ENCODE data around the gene CEP95. TPM values are rescaled to one million over a fixed set of nuclear protein-coding genes. Genes with fewer than 3 reads are reported as not detected.
"Not testable (repeated sequence)": the region's sequence is repeated elsewhere in the genome, so short reads cannot be mapped to it uniquely, and the experiment has no call there.

CEP95 gene
- total RNA-seq, 1 experiment from 2014 or later = 77.0 TPM

DNA sequence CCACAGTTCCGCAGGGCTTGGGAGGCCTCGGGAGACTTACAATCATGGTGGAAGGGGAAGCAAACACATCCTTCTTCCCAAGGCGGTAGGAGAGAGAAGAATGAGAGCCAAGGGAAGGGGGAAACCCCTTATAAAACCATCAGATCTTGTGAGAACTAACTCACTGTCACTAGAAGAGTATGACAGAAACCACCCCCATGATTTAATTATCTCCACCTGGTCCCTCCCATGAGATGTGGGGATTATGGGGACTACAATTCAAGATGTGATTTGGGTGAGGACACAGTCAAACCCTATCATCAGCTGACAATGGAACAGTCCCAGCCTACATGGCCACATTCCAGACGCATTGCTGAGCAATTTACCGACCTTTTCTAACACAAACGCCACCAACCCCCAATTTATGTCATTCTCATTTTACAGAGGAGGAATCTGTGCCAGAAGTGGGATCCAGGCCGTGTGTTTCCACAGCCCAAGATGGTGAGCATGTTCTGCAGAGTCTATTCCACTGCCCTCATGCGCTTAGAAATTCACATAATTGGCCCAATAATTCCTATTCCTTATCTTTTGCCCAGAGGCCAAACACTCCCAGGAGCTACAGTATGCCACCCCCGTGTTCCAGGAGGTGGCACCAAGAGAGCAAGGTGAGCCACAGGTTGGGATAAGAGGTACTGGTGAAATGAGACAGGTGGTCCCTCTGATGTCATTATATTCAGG, 40.6 kb upstream of the CEP95 start:
- Histone ChIP-seq H3K79me2 (ENCODE audit: insufficient read depth, low read length) (no peaks in the 10 kb centered on the region), H3K27me3 (ENCODE audit: insufficient read depth, low read length) (no peaks in the 10 kb centered on the region), H3K4me3 (replicated peaks in 1 of 2; ENCODE audit: low read depth in 1 of 2, low read length in 2 of 2) (no peak overlapping the region), H3K27ac (ENCODE audit: low read depth, low read length) (no peak overlapping the region), H3K36me3 (ENCODE audit: control insufficient read depth in 1 of 2, insufficient read depth in 2 of 2, low read length in 2 of 2) (no peaks in the 10 kb centered on the region), H3K4me2 (ENCODE audit: low read length) (peak overlapping the region; percentile 2; the same call in 1 of the 2 replicates), H3K9ac (ENCODE audit: low read length) (no peak overlapping the region), H3K4me1 (ENCODE audit: control insufficient read depth in 1 of 2, insufficient read depth in 2 of 2, low read length in 2 of 2) (peaks cover 4 to 11% of the 10 kb centered on the region in 2 experiments; a peak in 2 of 4 replicates), H3K9me2 (ENCODE audit: insufficient read depth) (no peaks in the 10 kb centered on the region), H2AFZ (ENCODE audit: low read depth, low read length, poor library complexity, severe bottlenecking) (no peak overlapping the region), H3K9me3 (ENCODE audit: control insufficient read depth in 1 of 2, insufficient read depth in 1 of 2, low read depth in 1 of 2, low read length in 2 of 2) (no peaks in the 10 kb centered on the region), H4K20me1 (ENCODE audit: insufficient read depth) (no peaks in the 10 kb centered on the region)
- RAD21 ChIA-PET (ENCODE audit: low non-redundant PET in 1 of 2, low total read pairs in 2 of 2, uncharacterized antibody in 2 of 2, unreplicated experiment in 2 of 2) = no interaction called here
- POLR2A ChIA-PET = no interaction called here
- no peak for ATAC-seq
- no peak for DNase-seq (ENCODE audit: low read depth, low spot score)
- BruUV-seq (replicated peaks) = no TSS peak
- TF ChIP-seq, protein P1, sequence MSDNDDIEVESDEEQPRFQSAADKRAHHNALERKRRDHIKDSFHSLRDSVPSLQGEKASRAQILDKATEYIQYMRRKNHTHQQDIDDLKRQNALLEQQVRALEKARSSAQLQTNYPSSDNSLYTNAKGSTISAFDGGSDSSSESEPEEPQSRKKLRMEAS (IDR thresholded peaks at IDR 0.05) = no peak
- TF ChIP-seq SRF (IDR thresholded peaks at IDR 0.05; ENCODE audit: low read depth) (no peak), EZH2 (IDR thresholded peaks at IDR 0.05) (no peak), ZFX (IDR thresholded peaks at IDR 0.05) (no peak), FOSL1 (IDR thresholded peaks at IDR 0.05; ENCODE audit: low read depth) (no peak), YY1 (IDR thresholded peaks at IDR 0.05; ENCODE audit: extremely low read depth, insufficient replicate concordance, low read depth, low read length) (no peak), EZH2phosphoT487 (IDR thresholded peaks at IDR 0.05; ENCODE audit: borderline replicate concordance) (no peak), POLR2AphosphoS5 (IDR thresholded peaks at IDR 0.05; ENCODE audit: low read depth, low read length) (no peak), RAD21 (IDR thresholded peaks at IDR 0.05; ENCODE audit: low read depth) (no peak), CEBPB (IDR thresholded peaks at IDR 0.05; ENCODE audit: low read depth) (no peak), TCF7L2 (IDR thresholded peaks at IDR 0.05; ENCODE audit: borderline replicate concordance, extremely low read depth, insufficient read depth, insufficient read length) (no peak)
- TF ChIP-seq, protein P2, sequence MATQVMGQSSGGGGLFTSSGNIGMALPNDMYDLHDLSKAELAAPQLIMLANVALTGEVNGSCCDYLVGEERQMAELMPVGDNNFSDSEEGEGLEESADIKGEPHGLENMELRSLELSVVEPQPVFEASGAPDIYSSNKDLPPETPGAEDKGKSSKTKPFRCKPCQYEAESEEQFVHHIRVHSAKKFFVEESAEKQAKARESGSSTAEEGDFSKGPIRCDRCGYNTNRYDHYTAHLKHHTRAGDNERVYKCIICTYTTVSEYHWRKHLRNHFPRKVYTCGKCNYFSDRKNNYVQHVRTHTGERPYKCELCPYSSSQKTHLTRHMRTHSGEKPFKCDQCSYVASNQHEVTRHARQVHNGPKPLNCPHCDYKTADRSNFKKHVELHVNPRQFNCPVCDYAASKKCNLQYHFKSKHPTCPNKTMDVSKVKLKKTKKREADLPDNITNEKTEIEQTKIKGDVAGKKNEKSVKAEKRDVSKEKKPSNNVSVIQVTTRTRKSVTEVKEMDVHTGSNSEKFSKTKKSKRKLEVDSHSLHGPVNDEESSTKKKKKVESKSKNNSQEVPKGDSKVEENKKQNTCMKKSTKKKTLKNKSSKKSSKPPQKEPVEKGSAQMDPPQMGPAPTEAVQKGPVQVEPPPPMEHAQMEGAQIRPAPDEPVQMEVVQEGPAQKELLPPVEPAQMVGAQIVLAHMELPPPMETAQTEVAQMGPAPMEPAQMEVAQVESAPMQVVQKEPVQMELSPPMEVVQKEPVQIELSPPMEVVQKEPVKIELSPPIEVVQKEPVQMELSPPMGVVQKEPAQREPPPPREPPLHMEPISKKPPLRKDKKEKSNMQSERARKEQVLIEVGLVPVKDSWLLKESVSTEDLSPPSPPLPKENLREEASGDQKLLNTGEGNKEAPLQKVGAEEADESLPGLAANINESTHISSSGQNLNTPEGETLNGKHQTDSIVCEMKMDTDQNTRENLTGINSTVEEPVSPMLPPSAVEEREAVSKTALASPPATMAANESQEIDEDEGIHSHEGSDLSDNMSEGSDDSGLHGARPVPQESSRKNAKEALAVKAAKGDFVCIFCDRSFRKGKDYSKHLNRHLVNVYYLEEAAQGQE (IDR thresholded peaks at IDR 0.05; ENCODE audit: low read depth) = no peak
- TF ChIP-seq, protein P3, sequence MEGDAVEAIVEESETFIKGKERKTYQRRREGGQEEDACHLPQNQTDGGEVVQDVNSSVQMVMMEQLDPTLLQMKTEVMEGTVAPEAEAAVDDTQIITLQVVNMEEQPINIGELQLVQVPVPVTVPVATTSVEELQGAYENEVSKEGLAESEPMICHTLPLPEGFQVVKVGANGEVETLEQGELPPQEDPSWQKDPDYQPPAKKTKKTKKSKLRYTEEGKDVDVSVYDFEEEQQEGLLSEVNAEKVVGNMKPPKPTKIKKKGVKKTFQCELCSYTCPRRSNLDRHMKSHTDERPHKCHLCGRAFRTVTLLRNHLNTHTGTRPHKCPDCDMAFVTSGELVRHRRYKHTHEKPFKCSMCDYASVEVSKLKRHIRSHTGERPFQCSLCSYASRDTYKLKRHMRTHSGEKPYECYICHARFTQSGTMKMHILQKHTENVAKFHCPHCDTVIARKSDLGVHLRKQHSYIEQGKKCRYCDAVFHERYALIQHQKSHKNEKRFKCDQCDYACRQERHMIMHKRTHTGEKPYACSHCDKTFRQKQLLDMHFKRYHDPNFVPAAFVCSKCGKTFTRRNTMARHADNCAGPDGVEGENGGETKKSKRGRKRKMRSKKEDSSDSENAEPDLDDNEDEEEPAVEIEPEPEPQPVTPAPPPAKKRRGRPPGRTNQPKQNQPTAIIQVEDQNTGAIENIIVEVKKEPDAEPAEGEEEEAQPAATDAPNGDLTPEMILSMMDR (IDR thresholded peaks at IDR 0.05 in 2 of 3, conservative IDR thresholded peaks at IDR 0.05 in 1 of 3; ENCODE audit: borderline replicate concordance in 1 of 3, insufficient read depth in 1 of 3, low read depth in 2 of 3, low read length in 2 of 3) = no peak
- intact Hi-C loops (cut with micrococcal nuclease) = no loop called here
- CTCF ChIA-PET = interaction anchor here (1.9 kb wide), 1 partner anchor 25 kb away, joined by 8 read pairs; no protein-coding TSS in a partner anchor

DNA sequence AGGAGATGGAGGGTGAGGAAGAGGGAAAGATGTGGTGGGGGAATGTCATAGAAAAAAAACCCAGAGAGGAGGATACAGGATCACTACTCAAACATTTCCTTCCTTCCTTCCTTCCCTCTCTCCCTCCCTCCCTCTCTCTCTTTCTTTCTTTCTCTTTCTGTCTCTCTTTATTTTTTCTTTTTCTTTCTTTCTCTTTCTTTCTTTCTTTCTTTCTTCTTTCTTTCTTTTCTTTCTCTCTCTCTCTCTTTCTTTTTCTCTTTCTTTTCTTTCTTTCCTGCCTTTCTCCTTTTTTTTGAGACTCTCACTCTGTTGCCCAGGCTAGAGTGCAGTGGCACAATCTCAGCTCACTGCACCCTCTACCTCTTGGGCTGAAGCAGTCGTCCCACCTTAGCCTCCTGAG, 39.9 kb upstream of the CEP95 start:
- H3K9me3 ChIP-seq (ENCODE audit: control insufficient read depth in 1 of 2, insufficient read depth in 1 of 2, low read depth in 1 of 2, low read length in 2 of 2); H3K9me2 ChIP-seq (ENCODE audit: insufficient read depth); H3K27me3 ChIP-seq (ENCODE audit: insufficient read depth, low read length); H3K79me2 ChIP-seq (ENCODE audit: insufficient read depth, low read length); H4K20me1 ChIP-seq (ENCODE audit: insufficient read depth); DNase-seq (ENCODE audit: low read depth, low spot score); intact Hi-C loops (cut with micrococcal nuclease); RAD21 ChIA-PET (ENCODE audit: low non-redundant PET in 1 of 2, low total read pairs in 2 of 2, uncharacterized antibody in 2 of 2, unreplicated experiment in 2 of 2); H3K27ac ChIP-seq (ENCODE audit: low read depth, low read length); POLR2A ChIA-PET; H2AFZ ChIP-seq (ENCODE audit: low read depth, low read length, poor library complexity, severe bottlenecking); H3K4me3 ChIP-seq (replicated peaks in 1 of 2; ENCODE audit: low read depth in 1 of 2, low read length in 2 of 2); BruUV-seq (replicated peaks); H3K9ac ChIP-seq (ENCODE audit: low read length); H3K4me2 ChIP-seq (ENCODE audit: low read length); ATAC-seq; H3K36me3 ChIP-seq (ENCODE audit: control insufficient read depth in 1 of 2, insufficient read depth in 2 of 2, low read length in 2 of 2): not testable (repeated sequence)
- CTCF ChIA-PET = interaction anchor here (1.9 kb wide), 1 partner anchor 24 kb away, joined by 8 read pairs; no protein-coding TSS in a partner anchor
- peaks cover 4 to 11% of the 10 kb centered on the region in 2 experiments; a peak in 2 of 4 replicates for H3K4me1 ChIP-seq (ENCODE audit: control insufficient read depth in 1 of 2, insufficient read depth in 2 of 2, low read length in 2 of 2)

Data from HCT116 (cell line).